SU-DHL-6 (cell line): Measurements from ENCODE around the gene FBN1.

Experiments
- CTCF ChIP-seq: fragments of 200-600 bp; sonication (generic); IDR thresholded peaks from one replicate; pipeline ENCODE4 v1.5.1; 2017; ENCODE audit warnings: antibody characterized with exemption, mild to moderate bottlenecking, low read length, moderate library complexity; ENCODE audit not compliant: insufficient read depth, poor library complexity, severe bottlenecking
- EZH2phosphoT487 ChIP-seq: fragments of 200-600 bp; sonication (generic), shearing (Covaris generic); conservative IDR thresholded peaks from 2 replicates; pipeline ENCODE4 v1.6.1; 2018; ENCODE audit warnings: mild to moderate bottlenecking, antibody characterized with exemption, low read length, moderate library complexity, mixed read lengths

- TF ChIP-seq CTCF, result no peak
- TF ChIP-seq EZH2phosphoT487, result no peak
These were observed 145.5 kb downstream of the FBN1 start for GRCh38 chr15:48499978-48500377.
